Measurements from ENCODE around the gene VAPA.

GRCh38 chr18:10008006-10008647 is 94.3 kb downstream of the VAPA start:
- TF ChIP-seq CTCF (IDR thresholded peaks at IDR 0.05; ENCODE audit: low read depth, low read length) (no peak), EZH2phosphoT487 (IDR thresholded peaks at IDR 0.05; ENCODE audit: low read depth) (no peak)
